H1 (cell line): ENCODE data around the gene GAPDH. TPM values are rescaled to one million over a fixed set of nuclear protein-coding genes. Genes with fewer than 3 reads are reported as not detected.

Experiments used
- ASH2L ChIP-seq: fragments of 200-600, 300-600 bp; sonication (generic); IDR thresholded peaks from one replicate; pipeline ENCODE4 v1.7.1; 2017; ENCODE audit warnings: low read length
- BACH1 ChIP-seq: IDR thresholded peaks from 2 replicates; pipeline ENCODE4 v1.6.1; 2012; ENCODE audit warnings: low read length, improper control_type of control experiment
- CBX5 ChIP-seq: fragments of 300-800, 300-1000 bp; sonication (generic); IDR thresholded peaks from 2 replicates; pipeline ENCODE4 v1.7.1; 2016; ENCODE audit warnings: antibody characterized with exemption, low read length, low read depth
- CBX8 ChIP-seq: fragments of 300-800, 300-1000 bp; sonication (generic); IDR thresholded peaks from 2 replicates; pipeline ENCODE4 v1.7.1; 2016; ENCODE audit warnings: low read depth, low read length, borderline replicate concordance
- CEBPB ChIP-seq: IDR thresholded peaks from 2 replicates; pipeline ENCODE4 v1.6.1; 2012; ENCODE audit warnings: low read depth, low read length
- CHD2 ChIP-seq: IDR thresholded peaks from 2 replicates; pipeline ENCODE4 v1.6.1; 2012; ENCODE audit warnings: low read length, improper control_type of control experiment
- CREB1 ChIP-seq: IDR thresholded peaks from 2 replicates; pipeline ENCODE4 v1.6.1; 2012; ENCODE audit warnings: inconsistent platforms
- GABPA ChIP-seq: IDR thresholded peaks from 2 replicates; pipeline ENCODE4 v1.6.1; 2011; ENCODE audit warnings: mild to moderate bottlenecking, low read length, moderate library complexity, borderline replicate concordance; ENCODE audit not compliant: insufficient read depth
- JUND ChIP-seq: IDR thresholded peaks from 2 replicates; pipeline ENCODE4 v1.6.1; 2011; ENCODE audit warnings: mild to moderate bottlenecking, improper control_type of control experiment, low read length
- KDM1A ChIP-seq: fragments of 200-600, 300-600 bp; sonication (generic); IDR thresholded peaks from 2 replicates; pipeline ENCODE4 v1.7.1; 2016; ENCODE audit warnings: mild to moderate bottlenecking, low read length, borderline replicate concordance
- KDM4A ChIP-seq: IDR thresholded peaks from one replicate; pipeline ENCODE4 v1.7.1; 2012; ENCODE audit warnings: low read depth, mild to moderate bottlenecking, moderate library complexity, low read length, inconsistent platforms; ENCODE audit not compliant: severe bottlenecking
- KDM5A ChIP-seq: fragments of 200-600 bp; IDR thresholded peaks from 2 replicates; pipeline ENCODE4 v1.7.1; 2012; ENCODE audit warnings: mild to moderate bottlenecking, low read length, inconsistent platforms, mixed read lengths
- MAX ChIP-seq: IDR thresholded peaks from 2 replicates; pipeline ENCODE4 v1.6.1; 2012; ENCODE audit warnings: inconsistent platforms
- POU5F1 ChIP-seq: IDR thresholded peaks from 2 replicates; pipeline ENCODE4 v1.6.1; 2011; ENCODE audit warnings: low read depth, mild to moderate bottlenecking, low read length, moderate library complexity
- RBBP5 ChIP-seq: IDR thresholded peaks from 2 replicates; pipeline ENCODE4 v1.7.1; 2012; ENCODE audit warnings: low read depth, mild to moderate bottlenecking, inconsistent platforms, low read length, moderate library complexity, borderline replicate concordance
- RFX5 ChIP-seq: IDR thresholded peaks from 2 replicates; pipeline ENCODE4 v1.6.1; 2011; ENCODE audit warnings: low read depth, low read length, improper control_type of control experiment, borderline replicate concordance
- SIRT6 ChIP-seq: IDR thresholded peaks from one replicate; pipeline ENCODE4 v1.7.1; 2012; ENCODE audit warnings: low read length, inconsistent platforms
- SP1 ChIP-seq: IDR thresholded peaks from 2 replicates; pipeline ENCODE4 v1.6.1; 2011; ENCODE audit warnings: low read depth, low read length
- SRF ChIP-seq: IDR thresholded peaks from 2 replicates; pipeline ENCODE4 v1.6.1; 2011; ENCODE audit warnings: mild to moderate bottlenecking, low read depth, low read length, moderate library complexity
- TAF1 ChIP-seq: IDR thresholded peaks from 2 replicates; pipeline ENCODE4 v1.6.1; 2011; ENCODE audit warnings: mild to moderate bottlenecking, low read depth, low read length
- TCF12 ChIP-seq: IDR thresholded peaks from 2 replicates; pipeline ENCODE4 v1.6.1; 2011; ENCODE audit warnings: low read depth, mild to moderate bottlenecking, low read length
- ZNF274 ChIP-seq: IDR thresholded peaks from 2 replicates; pipeline ENCODE4 v1.7.0; 2012; ENCODE audit warnings: low read length, borderline replicate concordance; ENCODE audit errors: extremely low read depth
- polyA plus RNA-seq, 7 experiments: library from polyadenylated mRNA; depleted of rRNA in 3 of 7; stranded (reverse) in 5 of 7; unstranded in 2 of 7; fragments of >200 nt in 5 of 7; fragments of 200-250 nt in 2 of 7; gene quantifications; 1 replicate in 5 of 7; 2 replicates in 1 of 7; 4 replicates in 1 of 7; pipeline versions ENCODE4 v1.2.1 to v1.2.3, GENCODE V29; 2011 to 2013; ENCODE audit warnings: missing spikeins in 2 of 7, mixed read lengths in 2 of 7
- total RNA-seq: library from RNA; stranded (reverse); fragmentation: NEBNext Ultra II Directional; extraction: Animal tissue kit (Norgen Biotek cat#: 25700); gene quantifications from 2 replicates; pipeline ENCODE4 v1.2.1, GENCODE V29; 2021
- TF ChIP-seq, protein P1 (sequence below): IDR thresholded peaks from 2 replicates; pipeline ENCODE4 v1.6.1; 2012; ENCODE audit warnings: inconsistent platforms

The GAPDH gene
- total and polyA plus RNA-seq, 2 of the 8 experiments (the other 6 are each of a cell fraction or from before 2014, with no cell fraction given) = 5,175 to 15,878 TPM

- TF ChIP-seq KDM5A = no peak
- TF ChIP-seq TCF12 = no peak
- no peak for TF ChIP-seq KDM1A
- no peak for TF ChIP-seq CBX8
- no peak for TF ChIP-seq KDM4A
- TF ChIP-seq TAF1 = 0 out of 2 replicates have a peak, but pooled peaks have one; percentile 34
- TF ChIP-seq RBBP5 = no peak
- TF ChIP-seq CHD2 = peak; percentile 36; the same call in 1 of the 2 replicates
- 0 out of 2 replicates have a peak, but pooled peaks have one; percentile 5 for TF ChIP-seq CREB1
- no peak for TF ChIP-seq SP1
- TF ChIP-seq GABPA = no peak
- no peak for TF ChIP-seq RFX5
- TF ChIP-seq BACH1 = no peak
- TF ChIP-seq POU5F1 = no peak
- TF ChIP-seq MAX = peak; percentile 53; the same call in 1 of the 2 replicates
- TF ChIP-seq CBX5 = no peak
- no peak for TF ChIP-seq ASH2L
- TF ChIP-seq, protein P1, sequence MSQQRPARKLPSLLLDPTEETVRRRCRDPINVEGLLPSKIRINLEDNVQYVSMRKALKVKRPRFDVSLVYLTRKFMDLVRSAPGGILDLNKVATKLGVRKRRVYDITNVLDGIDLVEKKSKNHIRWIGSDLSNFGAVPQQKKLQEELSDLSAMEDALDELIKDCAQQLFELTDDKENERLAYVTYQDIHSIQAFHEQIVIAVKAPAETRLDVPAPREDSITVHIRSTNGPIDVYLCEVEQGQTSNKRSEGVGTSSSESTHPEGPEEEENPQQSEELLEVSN = 0 out of 2 replicates have a peak, but pooled peaks have one; percentile 3
- TF ChIP-seq SRF = no peak
- TF ChIP-seq JUND = no peak
- TF ChIP-seq ZNF274 = no peak
- TF ChIP-seq SIRT6 = peak; percentile 29
- no peak for TF ChIP-seq CEBPB
Observed at GRCh38 chr12:6538420-6539313, 4.3 kb downstream of the GAPDH start (continued).
